K562 (cell line): ENCODE results near the gene ERVW-1. TPM values are rescaled to one million over a fixed set of nuclear protein-coding genes. Genes with fewer than 3 reads are reported as not detected.
A peak's percentile ranks its signal among the peaks of the same experiment; 100 is the strongest.

Experiments used
- ARID1B ChIP-seq: fragments of 450-650 bp; IDR thresholded peaks from 2 replicates; pipeline ENCODE4 v1.6.1; 2016; ENCODE audit warnings: antibody characterized with exemption, mild to moderate bottlenecking, inconsistent platforms
- ASH1L ChIP-seq: fragments of 450-650 bp; IDR thresholded peaks from 2 replicates; pipeline ENCODE4 v1.6.1; 2018; ENCODE audit warnings: borderline replicate concordance, mild to moderate bottlenecking, low read depth; ENCODE audit not compliant: partially characterized antibody
- CEBPG ChIP-seq, 3 experiments: fragments of 200-800 bp in 1 of 3; sonication (Bioruptor generic) in 1 of 3; sonication (generic) in 1 of 3; formaldehyde crosslinking in 1 of 3; IDR thresholded peaks in 2 of 3; conservative IDR thresholded peaks in 1 of 3; 2 replicates each; pipeline versions ENCODE4 v1.6.1 to v1.8.0; 2016 to 2022; ENCODE audit warnings: missing compliant biosample characterization in 2 of 3, missing genetic modification characterization in 2 of 3, mild to moderate bottlenecking in 1 of 3, missing genetic modification reagents in 1 of 3
- JUND ChIP-seq, 2 experiments: IDR thresholded peaks; 2 replicates in 1 of 2; 3 replicates in 1 of 2; pipeline ENCODE4 v1.6.1; 2011; ENCODE audit warnings: borderline replicate concordance in 2 of 2, low read depth in 2 of 2, low read length in 2 of 2, improper control_type of control experiment in 1 of 2, missing biosample characterization in 1 of 2, missing genetic modification characterization in 1 of 2, missing genetic modification reagents in 1 of 2
- MCM2 ChIP-seq: fragments of 450-650 bp; IDR thresholded peaks from 2 replicates; pipeline ENCODE4 v1.6.1; 2017; ENCODE audit warnings: low read depth, mild to moderate bottlenecking
- NBN ChIP-seq: fragments of 450-650 bp; IDR thresholded peaks from 2 replicates; pipeline ENCODE4 v1.6.1; 2016; ENCODE audit warnings: low read depth, mild to moderate bottlenecking
- NFXL1 ChIP-seq: fragments of 450-650 bp; formaldehyde crosslinking; IDR thresholded peaks from 2 replicates; pipeline ENCODE4 v1.4.0; 2021; ENCODE audit warnings: mild to moderate bottlenecking
- NUFIP1 ChIP-seq: fragments of 450-650 bp; IDR thresholded peaks from 2 replicates; pipeline ENCODE4 v1.6.1; 2018; ENCODE audit not compliant: partially characterized antibody
- SMAD3 ChIP-seq: fragments of 450-650 bp; formaldehyde crosslinking; conservative IDR thresholded peaks from 2 replicates; pipeline ENCODE4 v1.4.0; 2020; ENCODE audit warnings: mild to moderate bottlenecking
- SMARCA5 ChIP-seq: fragments of 450-650 bp; IDR thresholded peaks from 2 replicates; pipeline ENCODE4 v1.6.1; 2016
- SOX6 ChIP-seq: fragments of 450-650 bp; IDR thresholded peaks from 2 replicates; pipeline ENCODE4 v1.6.1; 2014; ENCODE audit warnings: mild to moderate bottlenecking
- TBP ChIP-seq: optimal IDR thresholded peaks from 2 replicates; pipeline ENCODE3; 2011; ENCODE audit warnings: low read depth, low read length, improper control_type of control experiment
- ZNF184 ChIP-seq: sonication (generic); formaldehyde crosslinking; IDR thresholded peaks from 2 replicates; pipeline ENCODE4 v1.5.0; 2020; ENCODE audit warnings: missing genetic modification reagents
- polyA plus RNA-seq, 8 experiments: library from polyadenylated mRNA; depleted of rRNA in 4 of 8; stranded (reverse) in 5 of 8; unstranded in 3 of 8; fragments of >200 nt; fragmentation: Nextera tagmentation in 2 of 8; fragmentation: Illumina TruSeq in 1 of 8; extraction: Ambion mirVana in 2 of 8; extraction: Trizol in 1 of 8; gene quantifications; 2 replicates each; pipeline versions ENCODE4 v1.2.1 to v1.2.3, GENCODE V29; 2011 to 2014; ENCODE audit warnings: inconsistent platforms in 1 of 8, missing spikeins in 1 of 8
- total RNA-seq, 7 experiments: library from RNA; depleted of rRNA in 6 of 7; stranded (reverse); fragments of >200 nt in 6 of 7; fragmentation: Illumina TruSeq in 2 of 7; extraction: Trizol in 2 of 7; gene quantifications; 2 replicates each; pipeline versions ENCODE4 v1.2.1 to v1.2.3, GENCODE V29; 2011 to 2021; ENCODE audit warnings: low replicate concordance in 1 of 7
- TF ChIP-seq, protein P1 (sequence below): sonication (generic); IDR thresholded peaks from 2 replicates; pipeline ENCODE4 v1.6.1; 2016
- TF ChIP-seq, protein P2 (sequence below): IDR thresholded peaks from 2 replicates; pipeline ENCODE4 v1.6.1; 2012; ENCODE audit warnings: low read depth, low read length, improper control_type of control experiment, borderline replicate concordance
- TF ChIP-seq, protein P3 (sequence below): fragments of 450-650 bp; IDR thresholded peaks from 2 replicates; pipeline ENCODE4 v1.6.1; 2017; ENCODE audit warnings: antibody characterized with exemption, mild to moderate bottlenecking
- TF ChIP-seq, protein P4 (sequence below), 2 experiments: fragments of 450-650 bp in 1 of 2; IDR thresholded peaks; 2 replicates each; pipeline ENCODE4 v1.6.1; 2011 to 2017; ENCODE audit warnings: low read depth in 2 of 2, antibody characterized with exemption in 1 of 2, borderline replicate concordance in 1 of 2, low read length in 1 of 2, mild to moderate bottlenecking in 1 of 2, mixed read lengths in 1 of 2; ENCODE audit not compliant: control insufficient read depth in 1 of 2

The ERVW-1 gene
- total and polyA plus RNA-seq, 9 of the 15 experiments (the other 6 are each of a cell fraction or from before 2014, with no cell fraction given), result not detected

DNA sequence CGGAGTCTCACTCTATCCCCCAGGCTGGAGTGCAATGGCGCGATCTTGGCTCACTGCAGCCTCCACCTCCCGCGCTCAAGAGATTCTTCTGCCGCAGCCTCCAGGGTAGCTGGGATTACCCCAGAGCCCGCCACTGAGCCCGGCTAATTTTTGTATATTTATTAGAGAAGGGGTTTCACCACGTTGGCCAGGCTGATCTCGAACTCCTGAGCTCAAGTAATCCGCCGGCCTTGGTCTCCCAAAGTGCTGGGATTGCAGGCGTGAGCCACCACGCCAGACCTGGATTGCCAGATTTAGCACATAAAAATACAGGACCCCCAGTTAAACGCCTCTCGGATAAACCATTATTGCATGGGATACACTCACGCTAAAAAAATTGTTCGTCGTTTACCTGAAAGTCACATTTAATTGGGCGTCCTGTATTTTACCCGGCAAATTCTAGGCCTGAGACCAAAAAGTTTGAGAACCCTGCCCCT lies 30.8 kb downstream of the ERVW-1 start (continued):
- TF ChIP-seq CEBPG (CRISPR knock-in tag; IDR thresholded peaks at IDR 0.05) (no peak), CEBPG (tag; conservative IDR thresholded peaks at IDR 0.05 in 1 of 2, IDR thresholded peaks at IDR 0.05 in 1 of 2) (no peak), ASH1L (peak; percentile 14), SMAD3 (CRISPR knock-in tag) (no peak), SOX6 (no peak), SMARCA5 (no peak), NBN (no peak), MCM2 (no peak), ZNF184 (CRISPR knock-in tag) (no peak), TBP (no peak), JUND (IDR thresholded peaks at IDR 0.05; ENCODE audit: borderline replicate concordance, low read depth, low read length) (no peak), JUND (tag; IDR thresholded peaks at IDR 0.05; ENCODE audit: borderline replicate concordance, low read depth, low read length) (no peak), ARID1B (no peak), NFXL1 (CRISPR knock-in tag) (no peak), NUFIP1 (no peak)
- TF ChIP-seq, protein P1, sequence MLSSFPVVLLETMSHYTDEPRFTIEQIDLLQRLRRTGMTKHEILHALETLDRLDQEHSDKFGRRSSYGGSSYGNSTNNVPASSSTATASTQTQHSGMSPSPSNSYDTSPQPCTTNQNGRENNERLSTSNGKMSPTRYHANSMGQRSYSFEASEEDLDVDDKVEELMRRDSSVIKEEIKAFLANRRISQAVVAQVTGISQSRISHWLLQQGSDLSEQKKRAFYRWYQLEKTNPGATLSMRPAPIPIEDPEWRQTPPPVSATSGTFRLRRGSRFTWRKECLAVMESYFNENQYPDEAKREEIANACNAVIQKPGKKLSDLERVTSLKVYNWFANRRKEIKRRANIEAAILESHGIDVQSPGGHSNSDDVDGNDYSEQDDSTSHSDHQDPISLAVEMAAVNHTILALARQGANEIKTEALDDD, result no peak
- TF ChIP-seq, protein P2, sequence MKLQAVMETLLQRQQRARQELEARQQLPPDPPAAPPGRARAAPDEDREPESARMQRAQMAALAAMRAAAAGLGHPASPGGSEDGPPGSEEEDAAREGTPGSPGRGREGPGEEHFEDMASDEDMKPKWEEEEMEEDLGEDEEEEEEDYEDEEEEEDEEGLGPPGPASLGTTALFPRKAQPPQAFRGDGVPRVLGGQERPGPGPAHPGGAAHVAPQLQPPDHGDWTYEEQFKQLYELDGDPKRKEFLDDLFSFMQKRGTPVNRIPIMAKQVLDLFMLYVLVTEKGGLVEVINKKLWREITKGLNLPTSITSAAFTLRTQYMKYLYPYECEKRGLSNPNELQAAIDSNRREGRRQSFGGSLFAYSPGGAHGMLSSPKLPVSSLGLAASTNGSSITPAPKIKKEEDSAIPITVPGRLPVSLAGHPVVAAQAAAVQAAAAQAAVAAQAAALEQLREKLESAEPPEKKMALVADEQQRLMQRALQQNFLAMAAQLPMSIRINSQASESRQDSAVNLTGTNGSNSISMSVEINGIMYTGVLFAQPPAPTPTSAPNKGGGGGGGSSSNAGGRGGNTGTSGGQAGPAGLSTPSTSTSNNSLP, result no peak
- TF ChIP-seq, protein P3, sequence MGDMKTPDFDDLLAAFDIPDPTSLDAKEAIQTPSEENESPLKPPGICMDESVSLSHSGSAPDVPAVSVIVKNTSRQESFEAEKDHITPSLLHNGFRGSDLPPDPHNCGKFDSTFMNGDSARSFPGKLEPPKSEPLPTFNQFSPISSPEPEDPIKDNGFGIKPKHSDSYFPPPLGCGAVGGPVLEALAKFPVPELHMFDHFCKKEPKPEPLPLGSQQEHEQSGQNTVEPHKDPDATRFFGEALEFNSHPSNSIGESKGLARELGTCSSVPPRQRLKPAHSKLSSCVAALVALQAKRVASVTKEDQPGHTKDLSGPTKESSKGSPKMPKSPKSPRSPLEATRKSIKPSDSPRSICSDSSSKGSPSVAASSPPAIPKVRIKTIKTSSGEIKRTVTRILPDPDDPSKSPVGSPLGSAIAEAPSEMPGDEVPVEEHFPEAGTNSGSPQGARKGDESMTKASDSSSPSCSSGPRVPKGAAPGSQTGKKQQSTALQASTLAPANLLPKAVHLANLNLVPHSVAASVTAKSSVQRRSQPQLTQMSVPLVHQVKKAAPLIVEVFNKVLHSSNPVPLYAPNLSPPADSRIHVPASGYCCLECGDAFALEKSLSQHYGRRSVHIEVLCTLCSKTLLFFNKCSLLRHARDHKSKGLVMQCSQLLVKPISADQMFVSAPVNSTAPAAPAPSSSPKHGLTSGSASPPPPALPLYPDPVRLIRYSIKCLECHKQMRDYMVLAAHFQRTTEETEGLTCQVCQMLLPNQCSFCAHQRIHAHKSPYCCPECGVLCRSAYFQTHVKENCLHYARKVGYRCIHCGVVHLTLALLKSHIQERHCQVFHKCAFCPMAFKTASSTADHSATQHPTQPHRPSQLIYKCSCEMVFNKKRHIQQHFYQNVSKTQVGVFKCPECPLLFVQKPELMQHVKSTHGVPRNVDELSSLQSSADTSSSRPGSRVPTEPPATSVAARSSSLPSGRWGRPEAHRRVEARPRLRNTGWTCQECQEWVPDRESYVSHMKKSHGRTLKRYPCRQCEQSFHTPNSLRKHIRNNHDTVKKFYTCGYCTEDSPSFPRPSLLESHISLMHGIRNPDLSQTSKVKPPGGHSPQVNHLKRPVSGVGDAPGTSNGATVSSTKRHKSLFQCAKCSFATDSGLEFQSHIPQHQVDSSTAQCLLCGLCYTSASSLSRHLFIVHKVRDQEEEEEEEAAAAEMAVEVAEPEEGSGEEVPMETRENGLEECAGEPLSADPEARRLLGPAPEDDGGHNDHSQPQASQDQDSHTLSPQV, result peak; percentile 53
- TF ChIP-seq, protein P4, sequence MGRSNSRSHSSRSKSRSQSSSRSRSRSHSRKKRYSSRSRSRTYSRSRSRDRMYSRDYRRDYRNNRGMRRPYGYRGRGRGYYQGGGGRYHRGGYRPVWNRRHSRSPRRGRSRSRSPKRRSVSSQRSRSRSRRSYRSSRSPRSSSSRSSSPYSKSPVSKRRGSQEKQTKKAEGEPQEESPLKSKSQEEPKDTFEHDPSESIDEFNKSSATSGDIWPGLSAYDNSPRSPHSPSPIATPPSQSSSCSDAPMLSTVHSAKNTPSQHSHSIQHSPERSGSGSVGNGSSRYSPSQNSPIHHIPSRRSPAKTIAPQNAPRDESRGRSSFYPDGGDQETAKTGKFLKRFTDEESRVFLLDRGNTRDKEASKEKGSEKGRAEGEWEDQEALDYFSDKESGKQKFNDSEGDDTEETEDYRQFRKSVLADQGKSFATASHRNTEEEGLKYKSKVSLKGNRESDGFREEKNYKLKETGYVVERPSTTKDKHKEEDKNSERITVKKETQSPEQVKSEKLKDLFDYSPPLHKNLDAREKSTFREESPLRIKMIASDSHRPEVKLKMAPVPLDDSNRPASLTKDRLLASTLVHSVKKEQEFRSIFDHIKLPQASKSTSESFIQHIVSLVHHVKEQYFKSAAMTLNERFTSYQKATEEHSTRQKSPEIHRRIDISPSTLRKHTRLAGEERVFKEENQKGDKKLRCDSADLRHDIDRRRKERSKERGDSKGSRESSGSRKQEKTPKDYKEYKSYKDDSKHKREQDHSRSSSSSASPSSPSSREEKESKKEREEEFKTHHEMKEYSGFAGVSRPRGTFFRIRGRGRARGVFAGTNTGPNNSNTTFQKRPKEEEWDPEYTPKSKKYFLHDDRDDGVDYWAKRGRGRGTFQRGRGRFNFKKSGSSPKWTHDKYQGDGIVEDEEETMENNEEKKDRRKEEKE (IDR thresholded peaks at IDR 0.05; ENCODE audit: borderline replicate concordance in 1 of 2, control insufficient read depth in 1 of 2, low read depth in 2 of 2, low read length in 1 of 2), result no peak
